Brain pericyte (primary cell): ENCODE measurements around the gene PATL1.
"Not testable (repeated sequence)": the region's sequence is repeated elsewhere in the genome, so short reads cannot be mapped to it uniquely, and the experiment has no call there.

Experiments used
- DNase-seq: peaks from one replicate; pipeline ENCODE4 v3.0.0-alpha.2; 2012; ENCODE audit warnings: low read depth, low spot score

The PATL1 gene, protein sequence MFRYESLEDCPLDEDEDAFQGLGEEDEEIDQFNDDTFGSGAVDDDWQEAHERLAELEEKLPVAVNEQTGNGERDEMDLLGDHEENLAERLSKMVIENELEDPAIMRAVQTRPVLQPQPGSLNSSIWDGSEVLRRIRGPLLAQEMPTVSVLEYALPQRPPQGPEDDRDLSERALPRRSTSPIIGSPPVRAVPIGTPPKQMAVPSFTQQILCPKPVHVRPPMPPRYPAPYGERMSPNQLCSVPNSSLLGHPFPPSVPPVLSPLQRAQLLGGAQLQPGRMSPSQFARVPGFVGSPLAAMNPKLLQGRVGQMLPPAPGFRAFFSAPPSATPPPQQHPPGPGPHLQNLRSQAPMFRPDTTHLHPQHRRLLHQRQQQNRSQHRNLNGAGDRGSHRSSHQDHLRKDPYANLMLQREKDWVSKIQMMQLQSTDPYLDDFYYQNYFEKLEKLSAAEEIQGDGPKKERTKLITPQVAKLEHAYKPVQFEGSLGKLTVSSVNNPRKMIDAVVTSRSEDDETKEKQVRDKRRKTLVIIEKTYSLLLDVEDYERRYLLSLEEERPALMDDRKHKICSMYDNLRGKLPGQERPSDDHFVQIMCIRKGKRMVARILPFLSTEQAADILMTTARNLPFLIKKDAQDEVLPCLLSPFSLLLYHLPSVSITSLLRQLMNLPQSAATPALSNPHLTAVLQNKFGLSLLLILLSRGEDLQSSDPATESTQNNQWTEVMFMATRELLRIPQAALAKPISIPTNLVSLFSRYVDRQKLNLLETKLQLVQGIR

DNA sequence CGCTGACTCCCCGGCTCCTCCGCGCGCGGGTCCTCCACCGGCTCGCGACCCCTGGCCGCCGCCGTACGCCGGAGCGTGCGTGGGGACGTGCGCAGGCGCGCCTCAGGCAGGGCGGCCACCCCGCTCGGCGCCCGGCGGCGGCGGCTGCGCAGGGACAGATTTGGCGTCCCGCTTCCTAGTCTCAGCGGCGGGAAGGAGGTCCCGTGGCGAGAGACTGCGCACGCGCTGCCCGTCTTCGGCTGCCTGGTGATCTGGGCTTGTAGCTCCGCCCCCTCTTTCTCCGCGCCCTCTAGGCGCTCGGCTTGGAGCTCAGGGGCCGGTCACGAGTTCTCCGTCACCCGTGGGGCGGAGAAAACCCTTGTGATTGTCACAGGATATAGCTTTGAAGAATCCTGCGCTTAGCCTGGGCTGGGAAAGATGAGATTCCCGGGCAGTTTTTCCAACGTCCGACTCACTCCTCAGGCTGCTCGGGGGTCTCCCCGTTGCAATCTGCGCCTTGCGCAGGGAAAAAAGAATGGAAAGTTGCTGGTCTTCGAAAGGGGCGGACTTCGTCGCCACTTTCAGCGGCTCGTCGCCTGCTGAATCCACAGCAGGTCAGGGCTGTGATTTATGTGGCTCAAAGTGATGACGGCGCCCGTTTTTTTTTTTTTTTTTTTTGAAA is at the start of gene PATL1:
Gene PATL1, minus strand, starts transcription at position 88 of the 661 bp plus-strand sequence. CDS start 142 bp downstream, outside the sequence.
- peak; percentile 96 for DNase-seq

DNA sequence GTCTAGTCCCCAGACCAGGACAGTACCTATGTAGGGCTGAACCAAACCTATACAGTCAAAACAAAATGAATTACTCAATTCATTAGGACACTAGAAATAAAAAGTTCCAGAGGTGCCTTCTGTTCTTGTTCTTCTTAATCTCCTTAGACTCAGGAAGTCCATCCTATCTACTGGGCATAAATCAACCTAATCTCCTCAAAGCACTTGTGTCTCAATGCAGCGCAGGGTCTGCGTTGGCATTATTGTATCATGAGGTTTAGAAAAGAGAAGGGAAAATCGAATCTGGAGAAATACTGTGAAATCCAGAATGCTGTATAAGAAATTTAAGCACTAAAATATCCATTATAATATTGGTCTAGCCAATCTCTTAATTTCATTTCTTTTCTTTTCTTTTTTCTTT is 47.2 kb upstream of the PATL1 start:
- no peak for DNase-seq

DNA sequence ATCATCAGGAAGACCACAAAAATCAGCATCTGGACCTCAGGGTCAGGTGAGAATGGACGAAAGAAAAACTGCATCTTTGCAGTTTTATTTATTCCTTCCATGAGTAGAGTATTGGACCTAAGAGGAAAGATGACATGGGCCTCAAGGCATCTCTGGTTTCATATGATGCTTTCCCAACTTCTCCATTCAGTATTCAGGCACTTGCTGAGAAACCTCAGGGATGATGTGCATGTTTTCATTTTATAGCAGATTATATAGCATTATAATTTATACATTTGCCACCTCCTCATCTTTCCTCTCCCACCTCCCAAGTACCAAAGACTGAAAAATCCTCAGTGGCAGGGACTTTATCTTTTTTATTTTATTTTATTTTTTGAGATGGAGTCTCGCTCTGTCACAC is 44.9 kb upstream of the PATL1 start, which contains the start of gene OR10V1:
Gene OR10V1, minus strand, starts transcription at position 101 of the 400 bp plus-strand sequence. Its CDS starts 0 bp downstream, at position 101.
- DNase-seq: no peak

DNA sequence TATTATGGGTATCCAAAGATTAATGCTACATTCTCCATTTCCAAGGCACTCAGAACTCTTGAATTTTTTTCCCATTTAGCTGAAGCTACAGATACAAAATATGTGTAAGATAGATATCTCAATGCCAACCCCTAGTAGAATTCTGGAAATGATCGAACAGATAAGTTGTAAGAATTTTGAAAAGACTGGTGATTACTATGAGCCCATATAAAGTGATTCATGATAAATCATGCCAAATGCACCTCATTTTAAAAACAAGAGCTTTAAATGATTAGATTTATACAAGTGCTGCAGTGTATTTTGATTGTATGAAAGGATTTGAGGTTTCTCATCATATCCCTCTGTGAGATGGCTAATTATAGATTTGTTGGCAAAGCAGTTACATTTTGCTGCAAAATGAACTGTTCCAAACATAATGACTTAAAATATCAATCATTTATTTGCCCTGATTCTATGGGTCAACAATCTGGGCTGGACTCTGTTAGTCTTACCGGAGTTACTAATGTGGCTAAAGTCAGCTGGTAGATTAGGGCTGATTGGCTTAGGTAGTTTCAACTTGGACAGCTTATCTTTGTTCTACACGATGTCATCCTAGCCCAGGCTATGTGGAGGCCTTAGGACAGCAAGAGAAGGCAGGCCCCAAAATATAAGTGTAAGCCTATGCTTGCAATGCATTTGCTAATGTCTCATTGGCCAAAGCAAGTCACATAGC is 41.5 kb upstream of the PATL1 start:
- DNase-seq: no peak

DNA sequence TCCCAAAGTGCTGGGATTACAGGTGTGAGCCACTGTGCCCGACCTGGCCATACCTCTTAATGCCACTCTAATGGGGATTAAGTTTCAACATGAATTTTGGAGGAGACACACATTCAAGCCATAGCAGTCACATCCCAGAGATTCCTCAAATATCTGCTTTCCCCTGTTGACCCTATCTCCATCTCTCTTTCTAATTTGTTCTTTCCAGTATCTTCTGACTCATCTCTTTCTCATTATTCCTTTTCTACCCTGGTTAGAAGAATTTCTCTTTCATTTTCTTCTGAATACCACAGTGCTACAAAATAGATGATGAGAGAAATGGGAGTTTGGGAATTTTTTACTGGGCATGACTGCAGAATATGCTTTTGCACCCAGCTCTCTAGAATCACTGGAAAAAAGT is 39.7 kb upstream of the PATL1 start:
- no peak for DNase-seq

DNA sequence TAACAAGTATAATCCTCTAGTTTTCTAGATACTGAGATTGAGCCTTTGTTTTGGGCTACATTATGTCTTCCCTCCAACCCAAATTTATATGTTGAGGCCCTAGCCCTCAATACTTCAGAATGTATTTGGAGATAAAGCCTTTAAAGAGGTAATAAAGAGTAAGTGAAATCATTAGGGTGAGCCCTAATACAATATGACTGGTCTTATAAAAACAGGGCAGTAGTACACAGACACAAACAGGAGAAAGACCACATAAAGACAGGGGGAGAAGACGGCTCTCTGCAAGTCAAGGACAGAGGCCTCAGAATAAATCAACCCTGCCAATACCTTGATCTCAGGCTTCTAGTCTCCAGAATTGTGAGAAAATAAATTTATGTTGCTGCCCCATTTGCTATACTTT is 38.5 kb upstream of the PATL1 start:
- DNase-seq: no peak

DNA sequence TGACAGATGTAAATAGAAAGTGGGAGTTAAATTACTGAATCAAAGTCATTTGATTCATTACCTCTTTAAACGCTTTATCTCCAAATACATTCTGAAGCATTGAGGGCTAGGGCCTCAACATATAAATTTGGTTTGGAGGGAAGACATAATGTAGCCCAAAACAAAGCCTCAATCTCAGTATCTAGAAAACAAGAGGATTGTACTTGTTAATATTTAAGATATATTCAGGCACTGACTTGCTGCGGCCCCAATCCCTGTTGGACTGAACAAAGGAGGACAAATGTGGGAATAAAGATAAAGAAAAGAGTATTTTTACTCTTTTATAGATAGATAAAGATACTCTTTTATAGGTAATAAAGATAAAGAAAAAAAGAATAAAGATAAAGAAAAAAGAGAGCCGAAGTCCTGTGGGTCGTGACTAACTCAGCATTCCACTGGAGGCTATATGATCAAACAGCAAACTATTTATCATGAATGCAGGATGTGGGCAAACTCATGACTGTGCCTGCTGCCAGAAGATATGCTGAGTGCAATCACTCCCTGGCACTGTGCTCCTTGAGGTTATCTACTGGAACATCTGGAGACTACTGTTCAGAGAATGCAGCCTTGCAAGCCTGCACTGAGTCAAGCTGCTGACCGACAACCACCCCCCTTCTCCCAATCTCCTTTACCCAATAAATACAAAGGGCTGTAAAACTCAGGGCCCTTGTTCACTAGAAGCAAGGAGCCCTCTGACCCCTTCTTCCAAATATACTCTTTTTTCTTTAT is 37.9 kb upstream of the PATL1 start:
- DNase-seq: no peak

DNA sequence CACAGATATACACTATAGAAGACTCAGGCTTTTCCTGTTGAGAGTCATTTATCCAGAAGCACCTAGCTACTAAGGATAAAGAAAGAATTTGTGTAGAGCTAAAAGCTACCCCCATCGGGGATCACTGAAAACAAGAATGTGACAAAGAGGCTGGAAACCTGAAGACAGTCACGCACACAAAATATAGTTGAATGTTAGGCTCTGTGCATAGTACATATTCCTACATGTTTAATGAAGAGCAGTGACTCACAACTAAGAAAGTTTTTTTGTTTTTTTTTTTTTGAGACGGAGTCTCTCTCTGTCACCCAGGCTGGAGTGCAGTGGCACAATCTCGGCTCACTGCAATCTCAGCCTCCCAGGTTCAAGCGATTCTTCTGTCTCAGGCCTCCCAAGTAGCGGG is 36.5 kb upstream of the PATL1 start:
- no peak for DNase-seq

DNA sequence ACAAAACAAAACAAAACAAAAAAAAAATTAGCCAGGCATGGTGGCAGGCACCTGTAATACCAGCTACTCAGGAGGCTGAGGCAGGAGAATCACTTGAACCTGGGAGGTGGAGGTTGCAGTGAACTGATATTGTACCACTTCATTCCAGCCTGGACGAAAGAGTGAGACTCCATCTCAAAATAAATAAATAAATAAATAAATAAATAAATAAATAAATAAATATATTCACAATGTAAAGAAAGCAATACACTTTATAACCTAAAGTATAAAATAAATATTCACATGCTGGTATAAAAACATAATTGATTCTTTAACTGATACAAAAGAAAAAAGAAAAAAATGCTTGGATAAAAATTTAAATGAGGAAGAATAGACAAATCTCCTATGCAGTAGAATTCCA is 34.7 kb upstream of the PATL1 start:
- not testable (repeated sequence) for DNase-seq

DNA sequence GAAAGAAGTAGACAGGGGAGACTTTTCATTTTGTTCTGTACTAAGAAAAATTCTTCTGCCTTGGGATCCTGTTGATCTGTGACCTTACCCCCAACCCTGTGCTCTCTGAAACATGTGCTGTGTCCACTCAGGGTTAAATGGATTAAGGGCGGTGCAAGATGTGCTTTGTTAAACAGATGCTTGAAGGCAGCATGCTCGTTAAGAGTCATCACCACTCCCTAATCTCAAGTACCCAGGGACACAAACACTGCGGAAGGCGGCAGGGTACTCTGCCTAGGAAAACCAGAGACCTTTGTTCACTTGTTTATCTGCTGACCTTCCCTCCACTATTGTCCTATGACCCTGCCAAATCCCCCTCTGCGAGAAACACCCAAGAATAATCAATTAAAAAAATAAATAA is 31.3 kb upstream of the PATL1 start:
- DNase-seq: not testable (repeated sequence)

DNA sequence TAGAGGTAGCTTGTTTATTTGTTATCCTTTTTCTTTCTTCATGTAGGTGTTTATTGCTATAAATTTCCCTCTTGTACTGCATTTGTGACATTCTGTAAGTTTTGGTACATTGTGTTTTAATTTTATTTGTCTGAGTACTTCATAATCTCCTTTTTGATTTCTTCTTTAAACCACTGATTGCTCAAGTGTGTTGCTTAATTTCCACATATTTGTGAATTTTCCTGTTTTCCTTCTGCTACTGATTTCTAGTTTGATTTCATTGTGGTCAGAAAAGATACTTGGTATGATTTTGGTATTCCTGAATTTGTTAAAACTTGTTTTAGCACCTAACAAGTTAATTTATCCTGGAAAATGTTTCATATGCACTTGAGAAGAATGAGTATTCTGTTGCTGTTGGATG is 29.7 kb upstream of the PATL1 start:
- no peak for DNase-seq

DNA sequence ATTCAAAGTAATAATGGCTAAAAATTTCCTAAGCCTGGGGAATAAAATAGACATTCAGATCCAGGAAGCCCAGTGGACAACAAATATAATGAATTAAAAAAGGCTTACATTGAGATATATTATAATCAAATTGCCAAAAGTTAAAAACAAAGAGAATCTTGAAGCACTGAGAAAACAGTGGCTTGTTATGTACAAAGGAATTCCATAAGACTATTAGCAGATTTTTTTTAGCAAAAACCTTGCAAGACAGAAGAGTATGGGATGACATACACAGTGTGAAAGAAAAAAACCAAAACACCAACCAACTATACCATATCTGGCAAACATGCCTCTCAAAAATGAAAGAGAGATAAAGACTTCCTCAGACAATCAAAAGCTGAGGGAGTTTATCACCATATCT is 24.1 kb upstream of the PATL1 start:
- no peak for DNase-seq

DNA sequence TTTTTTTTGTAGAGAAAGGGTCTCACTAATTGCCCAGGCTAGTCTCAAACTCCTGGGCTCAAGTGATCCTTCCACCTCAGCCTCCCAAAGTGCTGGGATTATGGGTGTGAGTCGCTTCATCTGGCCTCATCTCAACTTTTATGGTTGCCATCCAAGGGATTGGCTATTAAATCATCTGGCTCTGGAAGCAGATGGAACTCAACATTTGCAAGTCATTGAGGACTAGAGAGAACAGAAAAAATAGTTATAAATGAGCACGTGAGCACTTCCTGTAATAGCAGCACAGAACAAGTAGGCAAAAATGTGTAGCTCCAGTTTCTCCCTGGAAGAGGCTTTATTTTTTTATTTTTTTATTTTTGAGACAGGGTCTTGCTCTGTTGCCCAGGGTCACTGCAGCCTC is 22.3 kb upstream of the PATL1 start:
- DNase-seq: no peak

DNA sequence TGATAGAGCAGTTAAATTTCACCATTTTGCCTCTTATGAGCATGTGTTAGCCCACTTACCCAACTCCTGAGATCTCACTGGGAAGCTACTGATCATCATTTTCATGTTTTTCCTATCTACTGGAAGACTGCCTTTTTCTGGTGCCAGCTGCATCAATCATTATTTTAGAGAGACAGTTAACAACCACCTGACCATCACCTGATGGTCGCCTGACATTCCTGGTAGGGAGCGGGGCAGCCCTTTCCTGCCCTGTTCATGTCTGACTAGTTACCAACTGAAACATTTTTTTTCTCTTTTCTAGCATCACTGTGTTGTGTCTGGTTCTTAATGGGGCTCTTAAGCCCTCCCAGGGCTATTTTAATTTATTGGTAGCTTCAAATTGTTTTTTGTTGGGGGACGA is 20.2 kb upstream of the PATL1 start:
- DNase-seq: no peak

DNA sequence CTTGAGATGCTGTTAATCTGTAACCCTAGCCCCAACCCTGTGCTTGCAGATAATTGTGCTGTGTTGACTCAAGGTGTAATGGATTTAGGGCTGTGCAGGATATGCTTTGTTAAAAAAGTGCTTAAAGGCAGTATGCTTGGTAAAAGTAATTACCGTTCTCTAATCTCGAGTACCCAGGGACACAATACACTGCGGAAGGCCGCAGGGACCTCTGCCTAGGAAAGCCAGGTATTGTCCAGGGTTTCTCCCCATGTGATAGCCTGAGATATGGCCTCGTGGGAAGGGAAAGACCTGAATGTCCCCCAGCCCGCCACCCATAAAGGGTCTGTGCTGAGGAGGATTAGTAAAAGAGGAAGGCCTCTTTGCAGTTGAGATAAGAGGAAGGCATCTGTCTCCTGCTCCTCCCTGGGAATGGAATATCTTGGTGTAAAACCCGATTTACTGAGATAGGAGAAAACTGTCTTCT is 12.5 kb upstream of the PATL1 start:
- not testable (repeated sequence) for DNase-seq

DNA sequence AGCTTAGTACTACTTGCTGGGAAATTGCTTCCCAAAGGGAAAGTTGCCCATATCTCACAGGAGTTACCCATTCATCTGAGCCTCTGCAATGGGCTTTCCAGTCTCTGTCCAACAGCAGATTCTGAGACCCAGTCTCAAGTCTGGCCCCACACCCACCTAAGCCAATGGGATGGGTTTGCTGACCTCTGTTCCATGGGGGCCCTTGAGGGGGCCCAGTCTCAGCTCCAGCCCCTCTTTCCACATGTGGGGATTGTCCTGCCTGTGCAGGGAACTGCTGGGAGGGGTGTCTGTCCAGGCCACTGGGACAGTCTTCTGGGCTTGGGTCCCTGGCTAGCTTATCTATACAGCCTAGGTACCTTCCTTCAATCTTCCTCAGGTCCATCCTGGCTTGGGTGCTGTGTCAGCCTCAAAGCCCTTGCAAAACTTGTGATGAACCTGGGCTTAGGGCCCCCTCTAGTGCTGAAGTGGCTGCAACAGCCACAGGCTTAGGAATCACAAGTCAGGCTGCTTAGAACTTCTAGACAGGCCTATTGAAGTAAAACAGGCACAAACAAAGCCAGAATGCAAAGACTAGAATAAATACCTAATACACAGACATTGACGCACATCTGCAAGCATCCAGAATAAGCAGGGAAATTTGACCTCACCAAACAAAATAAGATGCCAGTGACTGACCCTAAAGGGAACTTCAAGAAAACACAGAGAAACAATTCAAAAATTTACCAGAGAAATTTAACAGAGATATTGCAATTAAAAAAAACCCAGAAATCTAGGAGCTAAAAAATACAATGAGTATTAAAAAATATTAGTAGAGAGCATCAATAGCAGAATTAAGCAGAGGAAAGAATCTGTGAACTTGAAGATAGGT is 11.7 kb upstream of the PATL1 start:
- peak; percentile 31 for DNase-seq

DNA sequence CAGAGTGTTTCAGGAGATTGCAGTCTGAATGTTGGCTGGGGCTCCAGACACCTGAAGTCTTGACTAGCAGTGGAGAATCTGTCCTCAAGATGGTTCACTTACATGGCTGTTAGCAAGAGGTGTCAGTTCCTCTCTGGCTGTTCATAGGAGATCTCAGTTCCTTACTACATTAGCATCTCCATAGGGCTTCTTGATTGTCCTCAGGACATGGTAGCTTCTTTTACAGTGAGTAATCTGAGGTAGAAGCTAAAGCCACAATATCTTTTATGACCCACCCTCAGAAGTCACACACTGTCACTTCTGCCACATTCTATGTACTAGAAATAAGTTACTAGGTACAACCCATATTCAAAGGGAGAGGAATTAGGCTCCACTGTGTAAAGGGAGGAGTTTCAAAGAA is 10.5 kb upstream of the PATL1 start:
- no peak for DNase-seq

DNA sequence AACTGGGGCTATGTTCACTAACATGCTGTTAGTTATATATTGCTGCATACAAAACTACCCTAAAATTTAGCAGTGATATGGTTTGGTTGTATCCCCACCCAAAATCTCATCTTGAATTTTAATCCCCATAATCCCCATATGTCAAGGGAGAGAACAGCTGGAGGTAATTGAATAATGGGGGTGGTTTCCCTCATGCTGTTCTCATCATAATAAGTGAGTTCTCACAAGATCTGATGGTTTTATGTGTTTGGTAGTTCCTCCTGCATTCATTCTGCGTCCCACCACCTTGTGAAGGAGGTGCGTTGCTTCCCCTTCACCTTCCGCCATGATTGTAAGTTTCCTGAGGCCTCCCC is 10.0 kb upstream of the PATL1 start:
- DNase-seq: no peak

DNA sequence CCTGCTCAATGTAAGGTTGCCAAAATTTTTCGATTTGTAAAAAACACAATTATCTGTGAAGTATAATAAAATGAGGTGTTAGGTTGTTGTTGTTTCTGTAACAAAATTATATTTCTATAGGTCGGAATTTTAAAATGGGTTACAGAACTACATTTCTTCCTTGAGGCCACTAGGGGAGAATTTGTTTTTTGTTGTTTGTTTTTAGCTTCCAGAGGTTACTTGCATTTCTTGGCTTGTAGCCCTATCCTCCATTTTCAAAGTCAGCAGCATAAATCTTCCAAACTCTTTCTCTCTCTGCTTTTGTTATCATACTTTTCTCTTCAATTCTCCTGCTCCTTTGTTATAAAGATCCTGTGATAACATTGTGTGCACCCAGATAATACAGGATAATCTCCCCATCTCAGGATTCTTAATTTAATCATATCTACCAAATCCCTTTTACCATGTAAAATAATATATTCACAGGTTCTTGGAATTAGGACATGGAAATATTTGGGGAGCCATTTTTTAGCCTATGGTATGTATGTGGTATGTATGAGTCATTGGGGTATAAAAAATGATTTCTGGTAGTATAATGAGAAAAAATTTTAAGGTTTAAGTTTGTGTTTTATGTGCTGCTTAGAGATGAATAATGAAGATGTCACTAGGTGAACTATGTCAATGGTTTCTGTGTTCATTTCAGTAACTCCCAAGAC is 9.4 kb upstream of the PATL1 start:
- DNase-seq: no peak
